ENCODE results near the gene PRM3. TPM values are rescaled to one million over a fixed set of nuclear protein-coding genes. Genes with fewer than 3 reads are reported as not detected.

Gene PRM3
- polyA plus RNA-seq, 2 of the 4 experiments (the other 2 are of a cell fraction) = not detected

DNA sequence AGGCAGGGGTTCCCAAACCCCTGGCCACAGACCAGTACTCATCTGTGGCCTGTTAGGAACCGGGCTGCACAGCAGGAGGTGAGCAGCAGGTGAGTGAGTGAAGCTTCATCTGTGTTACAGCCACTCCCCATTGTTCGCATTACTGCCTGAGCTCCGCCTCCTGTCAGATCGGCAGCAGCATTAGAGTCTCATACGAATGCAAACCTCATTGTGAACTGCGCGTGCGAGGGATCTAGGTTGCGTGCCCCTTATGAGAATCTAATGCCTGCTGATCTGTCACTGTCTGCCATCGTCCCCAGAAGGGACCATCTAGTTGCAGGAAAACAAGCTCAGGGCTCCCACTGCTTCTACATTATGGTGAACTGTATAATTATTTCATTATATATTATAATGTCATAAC is 46.7 kb upstream of the PRM3 start:
- FAIRE-seq (no peak), ATAC-seq (no peak), DNase-seq (ENCODE audit: low read depth in 1 of 2, low spot score in 1 of 2) (no peak)
- Histone ChIP-seq H3K9me3 (no peaks in the 10 kb centered on the region), H3K4me1 (peaks cover 9% of the 10 kb centered on the region; the same call in 1 of the 3 replicates), H3K4me2 (no peak overlapping the region), H3K27ac (peak overlapping the region in 1 of 2 experiments; percentile 54; a peak in 1 of 6 replicates), H3K4me3 (no peak overlapping the region)
- TF ChIP-seq E2F6 (IDR thresholded peaks at IDR 0.05; ENCODE audit: borderline replicate concordance, low read depth) (no peak), BHLHE40 (IDR thresholded peaks at IDR 0.05; ENCODE audit: low read depth, low read length) (no peak), SMC3 (IDR thresholded peaks at IDR 0.05) (no peak), HDAC2 (IDR thresholded peaks at IDR 0.05) (no peak), RARB (CRISPR knock-in tag; IDR thresholded peaks at IDR 0.05) (no peak), MAFK (IDR thresholded peaks at IDR 0.05; ENCODE audit: partially characterized antibody) (no peak), FOSB (CRISPR knock-in tag; IDR thresholded peaks at IDR 0.05) (no peak), MAZ (IDR thresholded peaks at IDR 0.05; ENCODE audit: borderline replicate concordance, low read depth, low read length) (no peak), SREBF2 (IDR thresholded peaks at IDR 0.05) (no peak), RCOR1 (IDR thresholded peaks at IDR 0.05; ENCODE audit: low read depth, low read length) (no peak), MYC (IDR thresholded peaks at IDR 0.05; ENCODE audit: borderline replicate concordance, low read length) (no peak), HEYL (CRISPR knock-in tag; IDR thresholded peaks at IDR 0.05) (no peak), RAD21 (conservative IDR thresholded peaks at IDR 0.05 in 1 of 2, IDR thresholded peaks at IDR 0.05 in 1 of 2) (no peak), NR3C1 (IDR thresholded peaks at IDR 0.05) (no peak), CEBPB (IDR thresholded peaks at IDR 0.05) (no peak), HOXB5 (CRISPR knock-in tag; IDR thresholded peaks at IDR 0.05) (no peak), POLR2AphosphoS2 (conservative IDR thresholded peaks at IDR 0.05; ENCODE audit: low read length) (no peak), RFX5 (IDR thresholded peaks at IDR 0.05) (no peak)
- TF ChIP-seq, protein P1, sequence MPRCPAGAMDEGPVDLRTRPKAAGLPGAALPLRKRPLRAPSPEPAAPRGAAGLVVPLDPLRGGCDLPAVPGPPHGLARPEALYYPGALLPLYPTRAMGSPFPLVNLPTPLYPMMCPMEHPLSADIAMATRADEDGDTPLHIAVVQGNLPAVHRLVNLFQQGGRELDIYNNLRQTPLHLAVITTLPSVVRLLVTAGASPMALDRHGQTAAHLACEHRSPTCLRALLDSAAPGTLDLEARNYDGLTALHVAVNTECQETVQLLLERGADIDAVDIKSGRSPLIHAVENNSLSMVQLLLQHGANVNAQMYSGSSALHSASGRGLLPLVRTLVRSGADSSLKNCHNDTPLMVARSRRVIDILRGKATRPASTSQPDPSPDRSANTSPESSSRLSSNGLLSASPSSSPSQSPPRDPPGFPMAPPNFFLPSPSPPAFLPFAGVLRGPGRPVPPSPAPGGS (IDR thresholded peaks at IDR 0.05) = no peak
- ChIA-PET CTCF (interaction anchor here (0.8 to 1.5 kb wide), 3 partner anchors 8 to 62 kb away, joined by 3 read pairs; no protein-coding TSS in a partner anchor), POLR2A (interaction anchor here (0.8 kb wide), 1 partner anchor 65 kb away, joined by 3 read pairs; the partner anchor contains the start of gene SOCS1)
- 72% methylated on average over 10 of the region's 10 CpGs for WGBS (ENCODE audit: missing lambda C conversion rate)

GRCh38 chr16:11319529-11320146 is 46.2 kb upstream of the PRM3 start:
- DNase-seq (ENCODE audit: low read depth in 1 of 2, low spot score in 1 of 2) (no peak), ATAC-seq (no peak), FAIRE-seq (no peak)
- ChIA-PET CTCF (interaction anchor here (1.1 to 1.9 kb wide), 4 partner anchors 9 to 356 kb away, joined by 3 to 4 read pairs (median 3); no protein-coding TSS in a partner anchor), POLR2A (interaction anchor here (0.8 kb wide), 1 partner anchor 64 kb away, joined by 3 read pairs; the partner anchor contains the start of gene SOCS1)
- no peaks in the 10 kb centered on the region for H3K9me3 ChIP-seq
- H3K27ac ChIP-seq = peak overlapping the region in 1 of 2 experiments; percentile 54; a peak in 2 of 6 replicates
- no peak overlapping the region for H3K4me2 ChIP-seq
- no peak overlapping the region for H3K4me3 ChIP-seq
- peaks cover 12% of the 10 kb centered on the region; the same call in 1 of the 3 replicates for H3K4me1 ChIP-seq
- no peak for TF ChIP-seq ZNF302 (CRISPR knock-in tag; IDR thresholded peaks at IDR 0.05)
- TF ChIP-seq CEBPB (IDR thresholded peaks at IDR 0.05) = no peak
- no peak for TF ChIP-seq RCOR1 (IDR thresholded peaks at IDR 0.05; ENCODE audit: low read depth, low read length)
- TF ChIP-seq HOXB5 (CRISPR knock-in tag; IDR thresholded peaks at IDR 0.05) = no peak
- TF ChIP-seq ZSCAN20 (CRISPR knock-in tag; IDR thresholded peaks at IDR 0.05) = no peak
- TF ChIP-seq, protein P2, sequence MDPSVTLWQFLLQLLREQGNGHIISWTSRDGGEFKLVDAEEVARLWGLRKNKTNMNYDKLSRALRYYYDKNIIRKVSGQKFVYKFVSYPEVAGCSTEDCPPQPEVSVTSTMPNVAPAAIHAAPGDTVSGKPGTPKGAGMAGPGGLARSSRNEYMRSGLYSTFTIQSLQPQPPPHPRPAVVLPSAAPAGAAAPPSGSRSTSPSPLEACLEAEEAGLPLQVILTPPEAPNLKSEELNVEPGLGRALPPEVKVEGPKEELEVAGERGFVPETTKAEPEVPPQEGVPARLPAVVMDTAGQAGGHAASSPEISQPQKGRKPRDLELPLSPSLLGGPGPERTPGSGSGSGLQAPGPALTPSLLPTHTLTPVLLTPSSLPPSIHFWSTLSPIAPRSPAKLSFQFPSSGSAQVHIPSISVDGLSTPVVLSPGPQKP (IDR thresholded peaks at IDR 0.05; ENCODE audit: low read depth, low read length) = no peak
- TF ChIP-seq SREBF2 (IDR thresholded peaks at IDR 0.05) = no peak
- no peak for TF ChIP-seq CHD4 (IDR thresholded peaks at IDR 0.05; ENCODE audit: borderline replicate concordance)
- TF ChIP-seq, protein P3, sequence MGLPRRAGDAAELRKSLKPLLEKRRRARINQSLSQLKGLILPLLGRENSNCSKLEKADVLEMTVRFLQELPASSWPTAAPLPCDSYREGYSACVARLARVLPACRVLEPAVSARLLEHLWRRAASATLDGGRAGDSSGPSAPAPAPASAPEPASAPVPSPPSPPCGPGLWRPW (IDR thresholded peaks at IDR 0.05) = no peak
- TF ChIP-seq KDM5A (IDR thresholded peaks at IDR 0.05) = no peak
- no peak for TF ChIP-seq CBX2 (IDR thresholded peaks at IDR 0.05; ENCODE audit: borderline replicate concordance, low read depth)
- no peak for TF ChIP-seq PHF8 (IDR thresholded peaks at IDR 0.05; ENCODE audit: borderline replicate concordance, low read depth)
- no peak for TF ChIP-seq ZFP36 (IDR thresholded peaks at IDR 0.05; ENCODE audit: borderline replicate concordance, partially characterized antibody)
- TF ChIP-seq, protein P1 (IDR thresholded peaks at IDR 0.05) = no peak
- no peak for TF ChIP-seq EP300 (IDR thresholded peaks at IDR 0.05)
- 35% methylated on average over 8 of the region's 8 CpGs for WGBS (ENCODE audit: missing lambda C conversion rate)

Data from A549 (cell line).